ENCODE measurements around the gene LIN37. TPM values are rescaled to one million over a fixed set of nuclear protein-coding genes. Genes with fewer than 3 reads are reported as not detected.

The LIN37 gene
- total and polyA plus RNA-seq, 9 of the 15 experiments (the other 6 are each of a cell fraction or from before 2014, with no cell fraction given) = 1.2 to 12.5 (median 8.6) TPM

GRCh38 chr19:35755131-35755549 is 6.8 kb downstream of the LIN37 start:
- no peak overlapping the region for H3K4me3 ChIP-seq
- peaks cover 17% of the 10 kb centered on the region for H3K79me2 ChIP-seq (ENCODE audit: control insufficient read depth, insufficient read depth, low read length)
- ChIA-PET POLR2A (no interaction called here), CTCF (ENCODE audit: low intra/inter-chr PET ratio) (no interaction called here)
- intact Hi-C loops (cut with micrococcal nuclease) (no loop called here), in situ Hi-C loops (cut with MboI) (no loop called here)
- TF ChIP-seq USF1 (CRISPR knock-in tag; IDR thresholded peaks at IDR 0.05) = no peak
- TF ChIP-seq ARID3A (IDR thresholded peaks at IDR 0.05; ENCODE audit: borderline replicate concordance, low read depth, low read length) = no peak
- H3K36me3 ChIP-seq (ENCODE audit: control insufficient read depth, insufficient read depth, low read length) = peaks cover 24% of the 10 kb centered on the region; the same call in 1 of the 3 replicates
- no peaks in the 10 kb centered on the region for H3K9me3 ChIP-seq (replicated peaks; ENCODE audit: control insufficient read depth, insufficient read depth, low read depth, low read length)
- no peaks in the 10 kb centered on the region; the same call in 1 of the 2 replicates for H4K20me1 ChIP-seq (replicated peaks; ENCODE audit: control insufficient read depth, insufficient read depth, low read length)
- peaks cover 13 to 41% of the 10 kb centered on the region in 2 experiments for H3K4me1 ChIP-seq (replicated peaks in 1 of 2; ENCODE audit: control insufficient read depth in 2 of 2, insufficient read depth in 2 of 2, low read length in 2 of 2)
- H2AFZ ChIP-seq (ENCODE audit: low read depth, low read length) = no peak overlapping the region
- 93% methylated on average over 15 of the region's 17 CpGs for WGBS (ENCODE audit: insufficient coverage, low coverage, missing lambda C conversion rate)
- no peak for DNase-seq (ENCODE audit: extremely low read depth in 1 of 4, low spot score in 3 of 4)
- no peak for ATAC-seq
- no peak for FAIRE-seq
- no TSS peak for BruUV-seq (replicated peaks)
- no peak overlapping the region for H3K27ac ChIP-seq (ENCODE audit: extremely low read depth, low read depth, low read length)
- H3K27me3 ChIP-seq (ENCODE audit: control insufficient read depth in 2 of 2, insufficient read depth in 2 of 2, low read length in 2 of 2) = no peaks in the 10 kb centered on the region
- H3K9me1 ChIP-seq (ENCODE audit: control insufficient read depth, insufficient read depth, low read length) = no peaks in the 10 kb centered on the region
- no peak overlapping the region; a peak in 1 of 4 replicates for H3K9ac ChIP-seq (ENCODE audit: insufficient read depth in 1 of 2, low read depth in 2 of 2, low read length in 2 of 2)
- no peak overlapping the region for H3K4me2 ChIP-seq (ENCODE audit: insufficient read depth, low read length)

Measured in K562 (cell line).